Right lobe of liver (tissue), 4 donors: Measurements from ENCODE around the gene SPATS2L.

ENCODE experiments used
- POLR2A ChIP-seq: fragments of 450-650 bp; IDR thresholded peaks from one replicate; pipeline ENCODE4 v1.6.1; 2017; ENCODE audit warnings: antibody characterized with exemption, mild to moderate bottlenecking
- TF ChIP-seq, protein P1 (sequence below), 4 donors: fragments of 200-600 bp in 3 of 4; fragments of 450-650 bp in 1 of 4; IDR thresholded peaks; one replicate each; pipeline versions ENCODE4 v1.5.1 to v1.8.0; 2016 to 2022; ENCODE audit warnings: antibody characterized with exemption in 4 of 4, mild to moderate bottlenecking in 2 of 4
- donor health status: DM: no; HTN: no; CAD: no.
- donor health status: DM: no; HTN: no; CAD: no.
- donor health status: DM: no; HTN: yes; CAD: no.

DNA sequence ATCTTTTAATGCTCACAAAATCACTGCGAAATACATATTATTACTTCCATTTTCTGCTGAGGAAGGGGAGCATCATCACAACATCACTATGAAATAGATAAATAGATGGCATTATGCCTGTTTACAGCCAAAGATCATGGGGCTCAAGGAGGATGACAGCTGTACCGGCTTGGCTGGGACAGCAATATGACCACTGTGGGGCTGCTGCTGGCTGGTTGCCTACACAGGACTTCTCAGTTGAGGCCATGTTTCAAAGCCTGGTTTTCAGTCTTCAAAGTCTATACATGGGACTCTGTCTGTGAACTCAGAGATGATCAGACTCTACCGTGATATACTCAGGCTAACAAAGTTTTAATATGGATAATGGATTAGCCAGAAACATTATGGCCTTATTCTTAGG, 58.7 kb downstream of the SPATS2L start:
- TF ChIP-seq, protein P1, sequence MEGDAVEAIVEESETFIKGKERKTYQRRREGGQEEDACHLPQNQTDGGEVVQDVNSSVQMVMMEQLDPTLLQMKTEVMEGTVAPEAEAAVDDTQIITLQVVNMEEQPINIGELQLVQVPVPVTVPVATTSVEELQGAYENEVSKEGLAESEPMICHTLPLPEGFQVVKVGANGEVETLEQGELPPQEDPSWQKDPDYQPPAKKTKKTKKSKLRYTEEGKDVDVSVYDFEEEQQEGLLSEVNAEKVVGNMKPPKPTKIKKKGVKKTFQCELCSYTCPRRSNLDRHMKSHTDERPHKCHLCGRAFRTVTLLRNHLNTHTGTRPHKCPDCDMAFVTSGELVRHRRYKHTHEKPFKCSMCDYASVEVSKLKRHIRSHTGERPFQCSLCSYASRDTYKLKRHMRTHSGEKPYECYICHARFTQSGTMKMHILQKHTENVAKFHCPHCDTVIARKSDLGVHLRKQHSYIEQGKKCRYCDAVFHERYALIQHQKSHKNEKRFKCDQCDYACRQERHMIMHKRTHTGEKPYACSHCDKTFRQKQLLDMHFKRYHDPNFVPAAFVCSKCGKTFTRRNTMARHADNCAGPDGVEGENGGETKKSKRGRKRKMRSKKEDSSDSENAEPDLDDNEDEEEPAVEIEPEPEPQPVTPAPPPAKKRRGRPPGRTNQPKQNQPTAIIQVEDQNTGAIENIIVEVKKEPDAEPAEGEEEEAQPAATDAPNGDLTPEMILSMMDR (IDR thresholded peaks at IDR 0.05) = no peak
- no peak for TF ChIP-seq POLR2A
